Stimulated activated CD4-positive, alpha-beta T cell treated with anti-CD3 and anti-CD28 coated beads, TNF-alpha, amount 100 ng/mL, for 48 hours (primary cell): ENCODE measurements around the gene TFPI.
"Not testable (repeated sequence)": the region's sequence is repeated elsewhere in the genome, so short reads cannot be mapped to it uniquely, and the experiment has no call there.

ENCODE experiments used
- DNase-seq, 3 donors: peaks; one replicate each; pipeline ENCODE4 v3.0.0-alpha.2; 2020; ENCODE audit warnings: low read depth in 3 of 3

Gene TFPI

DNA sequence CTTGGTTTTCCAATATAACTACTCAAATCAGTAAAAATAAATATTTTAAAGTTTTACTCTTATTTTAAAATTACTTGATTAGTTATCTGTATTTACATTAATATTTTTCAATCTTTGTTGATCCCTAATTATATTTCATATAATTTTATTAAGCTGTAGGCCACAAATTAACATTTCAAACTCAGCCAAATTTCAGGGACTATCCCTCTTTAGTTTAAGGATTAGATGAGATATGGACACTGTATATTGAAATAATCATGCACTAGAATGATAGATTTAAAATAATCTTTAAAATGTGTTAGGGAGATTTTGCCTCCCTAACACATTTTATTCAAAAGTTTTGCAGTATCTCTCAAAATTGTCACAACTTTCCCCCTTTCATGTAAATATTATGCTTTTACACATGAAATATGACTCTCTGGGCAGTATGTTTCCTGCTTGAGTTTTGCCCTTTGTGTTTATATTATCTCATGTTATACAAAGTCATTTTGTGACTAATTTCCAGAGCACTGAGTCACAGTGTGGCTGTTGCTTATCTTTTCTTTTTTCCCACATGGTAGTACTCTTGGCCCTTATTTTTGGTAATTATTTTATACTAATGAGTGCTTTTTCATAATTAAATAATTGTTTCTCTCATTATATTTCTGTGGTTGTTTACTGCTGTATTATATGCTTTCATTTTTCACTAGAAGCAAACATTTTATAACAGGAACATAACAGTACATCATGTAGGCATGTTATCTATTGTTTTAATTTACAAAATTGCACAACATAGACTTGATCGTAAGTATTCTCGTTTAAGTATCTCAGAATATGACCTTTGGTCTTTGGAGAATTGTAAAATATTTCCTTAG is 1.2 kb downstream of the TFPI start:
- no peak for DNase-seq

DNA sequence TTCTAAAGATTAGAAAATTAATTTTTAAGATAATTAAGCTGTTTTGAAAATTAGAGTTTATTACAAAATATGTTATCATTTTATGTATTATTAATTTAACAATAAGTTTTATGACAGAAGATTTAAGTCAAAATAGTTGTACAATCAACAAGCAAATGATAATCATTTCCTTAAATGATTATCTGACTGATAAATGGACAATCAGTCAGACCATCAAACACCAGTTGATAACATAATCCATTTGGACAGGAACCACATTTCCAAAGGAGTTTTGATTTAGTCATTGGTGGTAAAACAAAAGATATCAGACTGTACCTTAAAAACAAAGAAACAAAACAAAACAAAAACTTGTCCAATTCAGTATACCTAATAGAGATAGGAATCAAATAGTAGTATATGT is 1.9 kb downstream of the TFPI start:
- no peak for DNase-seq

GRCh38 chr2:187550857-187551256 is 3.4 kb downstream of the TFPI start:
- DNase-seq: no peak

DNA sequence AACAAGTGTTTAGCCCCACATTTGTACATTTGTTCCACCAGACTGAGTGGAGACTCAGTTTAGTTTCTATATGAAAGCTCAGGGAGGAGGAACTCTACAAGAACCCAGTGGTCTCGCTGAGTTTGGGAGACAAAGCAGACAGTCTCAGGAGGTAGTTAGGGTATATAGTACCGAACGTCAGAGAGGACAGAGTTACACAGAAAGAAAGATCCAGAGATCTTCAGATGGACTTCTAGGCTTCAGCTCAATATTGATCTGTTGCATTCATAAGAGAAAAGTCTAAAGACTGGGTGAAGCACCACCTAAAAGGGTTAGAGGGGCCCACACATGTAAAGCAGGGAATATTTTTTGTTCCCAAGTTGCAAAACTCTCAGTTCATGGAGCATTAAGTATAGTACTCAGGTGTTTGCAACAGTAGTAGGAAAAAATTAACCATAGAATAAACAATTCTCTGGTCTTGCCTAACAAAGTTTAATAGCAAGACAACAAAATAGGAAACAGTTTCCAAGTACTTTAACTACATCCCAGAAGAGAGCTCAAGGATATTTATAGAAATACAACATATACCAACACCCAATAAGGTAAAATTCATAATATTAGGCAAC is 4.2 kb downstream of the TFPI start:
- no peak for DNase-seq

DNA sequence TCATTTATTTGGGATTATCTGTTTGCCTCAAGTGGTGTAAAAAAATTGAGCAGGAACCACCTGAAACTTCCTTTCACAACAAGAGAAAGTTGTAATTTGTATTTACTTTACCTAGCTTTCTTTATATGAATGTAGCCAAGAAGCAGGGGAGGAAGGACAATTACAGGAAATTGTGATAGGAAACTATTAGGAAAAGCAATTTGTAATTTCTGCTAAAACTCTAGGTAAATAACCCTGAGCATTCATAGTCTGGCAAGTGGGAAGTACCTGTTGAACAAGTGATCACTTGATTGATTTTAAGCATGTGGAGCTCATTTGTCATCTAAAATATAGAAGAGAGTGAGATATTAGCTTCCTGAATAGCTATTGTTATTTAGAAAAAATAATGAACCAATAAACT is 5.0 kb downstream of the TFPI start:
- DNase-seq: no peak

DNA sequence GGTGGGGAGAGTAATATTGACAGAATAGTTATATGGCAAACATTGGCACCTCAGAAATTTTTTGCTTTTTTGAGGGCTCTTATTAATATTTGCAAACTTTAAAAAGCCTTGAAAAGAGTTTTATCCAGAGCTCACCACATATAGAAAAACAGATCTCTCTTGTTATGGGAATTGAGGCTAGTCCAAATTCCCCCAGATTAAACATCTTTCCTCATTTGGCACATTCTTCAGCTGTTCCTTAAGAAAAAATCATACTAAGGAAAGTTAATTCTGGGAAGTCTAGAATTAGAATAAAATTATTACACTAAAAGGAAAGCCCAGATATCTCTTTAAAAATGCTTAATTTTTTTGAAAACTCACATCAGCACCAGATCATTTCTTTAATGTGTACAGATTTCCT is 5.6 kb downstream of the TFPI start:
- DNase-seq: no peak

DNA sequence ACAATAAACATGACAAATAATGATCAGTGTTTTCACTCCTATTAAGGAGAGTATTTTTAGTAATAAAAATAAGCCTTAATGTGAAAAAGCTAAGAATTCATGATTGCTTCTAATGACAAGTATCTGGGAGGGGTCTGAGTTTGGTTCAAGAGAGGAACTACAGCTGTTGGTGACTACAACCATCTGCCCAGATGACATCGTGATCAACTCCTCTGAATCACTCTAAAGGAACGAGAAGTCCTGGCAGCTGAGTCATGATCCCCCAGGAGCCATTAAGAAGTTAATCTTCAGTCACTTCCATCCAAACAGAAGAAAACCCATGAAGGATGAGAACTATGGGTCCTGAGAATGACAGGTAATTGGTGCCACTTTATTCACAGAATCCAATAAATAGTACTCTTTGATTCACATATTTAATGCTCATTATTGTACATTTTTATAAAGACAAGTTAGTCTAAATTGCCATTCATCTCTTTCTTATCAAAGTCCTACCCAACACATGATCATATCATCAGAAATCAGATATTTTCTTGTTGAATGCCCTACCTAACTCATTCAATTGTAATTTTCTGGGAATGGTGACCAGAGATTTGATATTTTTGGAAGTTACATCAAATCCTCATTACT is 6.8 kb downstream of the TFPI start:
- no peak for DNase-seq

- DNase-seq: no peak
Measured at GRCh38 chr2:187546762-187547333, 7.4 kb downstream of the TFPI start.

DNA sequence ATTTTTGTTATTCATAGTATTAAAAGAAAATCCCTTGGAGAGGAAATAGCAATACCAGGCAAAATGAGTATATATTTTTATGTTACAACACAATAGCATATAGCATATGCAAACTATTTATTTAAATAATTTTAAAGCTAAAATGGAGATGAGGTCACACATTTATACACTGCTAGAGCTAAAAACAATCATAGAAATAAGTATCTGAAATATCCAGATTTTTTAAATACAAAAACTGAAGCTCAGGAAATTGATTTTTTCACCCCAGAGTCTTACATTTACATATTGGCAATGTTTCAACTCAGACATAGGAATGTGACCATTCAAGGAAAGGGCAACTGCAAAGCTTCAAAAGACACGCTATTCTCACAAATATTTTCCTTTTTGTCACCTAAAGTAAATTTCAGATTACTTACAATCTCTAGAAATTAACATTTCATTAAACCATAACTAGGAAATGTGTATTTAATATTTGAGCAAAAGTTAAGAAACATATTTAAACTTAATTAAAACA is 8.9 kb downstream of the TFPI start:
- DNase-seq: no peak

DNA sequence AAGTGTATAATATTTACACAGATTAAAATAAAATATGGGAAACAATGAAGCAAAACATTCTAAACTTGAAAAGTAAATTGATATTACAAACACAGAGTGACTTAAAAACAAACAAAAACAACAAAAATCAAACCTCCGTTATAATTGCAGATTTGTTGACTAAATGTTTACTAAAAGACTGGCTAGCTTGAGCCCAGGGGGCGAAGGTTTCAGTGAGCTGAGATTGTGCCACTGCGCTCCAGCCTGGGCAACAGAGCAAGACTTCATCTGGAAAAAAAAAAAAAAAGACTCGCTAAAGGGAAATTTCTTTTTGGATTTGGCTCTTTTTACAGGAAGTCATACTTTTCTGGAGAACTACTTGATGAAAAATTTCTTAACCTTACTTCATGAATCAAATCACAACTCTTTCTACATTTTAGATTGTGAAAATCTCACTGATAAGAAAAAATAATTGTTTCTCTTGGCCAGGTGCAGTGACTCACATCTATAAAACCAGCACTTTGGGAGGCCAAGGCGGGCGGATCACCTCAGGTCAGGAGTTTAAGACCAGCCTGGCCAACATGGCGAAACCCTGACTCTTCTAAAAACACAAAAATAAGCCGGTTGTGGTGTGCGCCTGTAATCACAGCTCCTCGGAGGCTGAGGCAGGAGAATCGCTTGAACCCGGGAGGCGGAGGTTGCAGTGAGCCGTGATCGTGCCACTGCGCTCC is 9.7 kb downstream of the TFPI start:
- DNase-seq: no peak

GRCh38 chr2:187543488-187543887 is 10.7 kb downstream of the TFPI start:
- no peak for DNase-seq

DNA sequence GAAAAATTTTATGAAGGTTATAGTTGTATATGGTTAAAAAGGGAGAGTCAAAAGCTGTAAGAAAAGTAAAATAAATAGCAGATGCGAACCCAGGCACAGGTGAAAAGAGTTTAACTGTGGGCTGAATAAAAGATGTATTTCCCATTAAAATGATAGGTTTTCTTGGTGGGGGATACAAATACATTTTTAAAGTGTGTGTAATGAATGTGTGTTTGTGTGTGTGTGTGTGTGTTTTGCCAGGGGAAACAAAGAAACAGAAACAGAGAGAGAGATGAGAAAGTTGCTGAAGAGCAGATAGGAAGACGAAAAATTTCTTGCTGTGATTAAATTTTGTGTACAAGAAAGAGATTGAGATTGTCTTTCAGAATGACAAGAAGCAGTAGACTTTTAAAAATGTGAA is 12.1 kb downstream of the TFPI start:
- DNase-seq: no peak

DNA sequence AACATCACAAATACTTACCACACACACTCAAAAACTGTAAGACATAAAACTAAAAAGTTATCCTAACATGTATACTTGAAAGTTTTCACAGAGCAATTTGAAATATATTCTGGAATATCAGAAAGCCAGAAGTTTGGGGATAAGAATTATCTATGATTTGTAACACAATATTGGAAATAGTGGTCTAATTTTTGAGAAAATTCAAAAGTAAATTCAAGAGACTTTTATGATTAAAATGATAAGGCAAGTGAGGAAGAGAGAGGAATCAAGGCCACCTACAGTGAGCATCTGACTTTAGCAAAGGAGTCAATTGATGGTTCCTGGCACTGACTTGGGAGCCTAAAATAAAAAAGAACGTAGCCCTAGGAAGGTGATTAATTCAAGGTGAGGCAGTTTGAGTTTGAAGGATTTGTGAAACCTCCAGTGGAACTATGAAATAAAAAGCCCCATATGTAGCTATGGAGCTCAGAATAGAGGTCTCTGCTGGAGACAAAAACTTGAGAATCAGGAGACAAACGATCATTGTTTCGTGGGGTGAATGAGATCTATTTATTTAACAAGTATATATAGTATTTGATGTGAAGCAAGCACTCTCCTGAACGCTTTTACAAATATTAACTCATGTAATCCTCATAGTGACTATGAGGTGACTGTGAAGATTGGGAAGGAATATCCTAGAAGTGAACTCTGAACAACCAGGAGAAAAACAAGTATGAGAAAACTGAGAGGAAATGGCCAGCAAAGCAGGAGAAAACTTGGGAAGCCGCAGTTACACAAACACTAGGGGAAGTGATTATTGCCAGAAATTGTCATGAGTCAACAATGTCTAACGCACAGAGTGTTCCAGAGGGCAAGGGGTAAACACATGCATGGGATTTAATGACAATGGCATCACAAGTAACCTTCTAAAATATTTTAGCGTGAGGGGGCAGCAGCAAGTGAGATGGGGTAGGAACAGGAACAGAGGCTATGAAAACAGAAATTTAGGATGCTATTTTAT is 12.8 kb downstream of the TFPI start:
- no peak for DNase-seq

- not testable (repeated sequence) for DNase-seq
Measured at GRCh38 chr2:187538222-187538621, 16.0 kb downstream of the TFPI start.

- not testable (repeated sequence) for DNase-seq
Measured at GRCh38 chr2:187535381-187535780, 18.9 kb downstream of the TFPI start.

DNA sequence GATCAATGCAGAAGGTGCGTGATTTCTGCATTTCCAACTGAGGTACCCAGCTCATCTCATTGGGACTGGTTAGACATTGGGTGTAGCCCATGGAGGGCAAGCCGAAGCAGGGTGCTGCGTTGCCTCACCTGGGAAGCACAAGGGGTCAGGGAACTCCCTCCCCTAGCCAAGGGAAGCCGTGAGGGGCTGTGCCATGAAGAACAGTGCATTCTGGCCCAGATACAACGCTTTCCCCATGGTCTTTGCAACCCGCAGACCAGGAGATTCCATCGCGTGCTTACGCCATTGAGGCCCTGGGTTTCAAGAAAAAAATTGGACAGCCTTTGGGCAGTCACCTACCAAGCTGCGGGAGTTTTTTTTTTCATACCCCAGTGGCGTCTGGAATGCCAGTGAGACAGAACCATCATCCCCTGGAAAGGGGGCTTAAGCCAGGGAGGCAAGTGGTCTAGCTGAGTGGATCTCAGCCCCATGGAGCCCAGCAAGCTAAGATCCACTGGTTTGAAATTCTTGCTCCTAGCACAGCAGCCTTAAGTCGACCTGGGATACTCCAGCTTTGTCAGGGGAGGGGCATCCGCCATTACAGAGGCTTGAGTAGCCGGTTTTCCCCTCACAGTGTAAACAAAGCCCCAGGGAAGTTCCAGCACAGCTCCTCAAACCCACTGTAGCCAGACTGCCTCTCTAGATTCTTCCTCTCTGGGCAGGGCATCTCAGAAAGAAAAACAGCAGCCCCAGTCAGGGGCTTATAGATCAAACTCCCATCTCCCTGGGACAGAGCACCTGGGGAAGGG is 21.7 kb downstream of the TFPI start:
- DNase-seq: no peak

GRCh38 chr2:187529977-187530721 is 24.1 kb downstream of the TFPI start:
- no peak for DNase-seq

- no peak for DNase-seq
Measured at GRCh38 chr2:187529248-187529976, 24.8 kb downstream of the TFPI start.
